ENCODE measurements around the gene LIFR.

The LIFR gene

GRCh38 chr5:38450627-38451026 lies 105.8 kb downstream of the LIFR start:
- no peak for DNase-seq (ENCODE audit: low read depth, low spot score)
- no peak for TF ChIP-seq CTCF (IDR thresholded peaks at IDR 0.05; ENCODE audit: low read depth, low read length)
- in situ Hi-C loops (cut with HindIII; ENCODE audit: low sequenced_read_pairs): no loop called here
- H3K4me3 ChIP-seq (ENCODE audit: low read depth, low read length): no peak overlapping the region

GRCh38 chr5:38448568-38449350 lies 107.7 kb downstream of the LIFR start:
- H3K4me3 ChIP-seq (ENCODE audit: low read depth, low read length): no peak overlapping the region
- TF ChIP-seq CTCF (IDR thresholded peaks at IDR 0.05; ENCODE audit: low read depth, low read length): no peak
- DNase-seq (ENCODE audit: low read depth, low spot score): no peak
- in situ Hi-C loops (cut with HindIII; ENCODE audit: low sequenced_read_pairs): no loop called here

GRCh38 chr5:38447786-38448185 lies 108.7 kb downstream of the LIFR start:
- DNase-seq (ENCODE audit: low read depth, low spot score): no peak
- in situ Hi-C loops (cut with HindIII; ENCODE audit: low sequenced_read_pairs): no loop called here
- no peak overlapping the region for H3K4me3 ChIP-seq (ENCODE audit: low read depth, low read length)
- TF ChIP-seq CTCF (IDR thresholded peaks at IDR 0.05; ENCODE audit: low read depth, low read length): no peak

- in situ Hi-C loops (cut with HindIII; ENCODE audit: low sequenced_read_pairs): no loop called here
- TF ChIP-seq CTCF (IDR thresholded peaks at IDR 0.05; ENCODE audit: low read depth, low read length): no peak
- no peak for DNase-seq (ENCODE audit: low read depth, low spot score)
- H3K4me3 ChIP-seq (ENCODE audit: low read depth, low read length): no peak overlapping the region
Observed at GRCh38 chr5:38447056-38447455, 109.4 kb downstream of the LIFR start.

- H3K4me3 ChIP-seq (ENCODE audit: low read depth, low read length): peak overlapping the region; percentile 52
- in situ Hi-C loops (cut with HindIII; ENCODE audit: low sequenced_read_pairs): no loop called here
Observed at GRCh38 chr5:38446029-38446522, 110.4 kb downstream of the LIFR start.

GRCh38 chr5:38445374-38446028 lies 110.9 kb downstream of the LIFR start:
- peak; percentile 59 for DNase-seq (ENCODE audit: low read depth, low spot score)
- in situ Hi-C loops (cut with HindIII; ENCODE audit: low sequenced_read_pairs): no loop called here
- H3K4me3 ChIP-seq (ENCODE audit: low read depth, low read length): peak overlapping the region; percentile 52
- TF ChIP-seq CTCF (IDR thresholded peaks at IDR 0.05; ENCODE audit: low read depth, low read length): no peak

More at GRCh38 chr5:38446029-38446522, 110.4 kb downstream of the LIFR start:
- DNase-seq (ENCODE audit: low read depth, low spot score): no peak
- TF ChIP-seq CTCF (IDR thresholded peaks at IDR 0.05; ENCODE audit: low read depth, low read length): no peak

All from astrocyte of the spinal cord (primary cell).